GM12891 (cell line): ENCODE results near the gene SEC24D.
"Not testable (repeated sequence)": the region's sequence is repeated elsewhere in the genome, so short reads cannot be mapped to it uniquely, and the experiment has no call there.

Experiments
- POLR2A ChIP-seq: IDR thresholded peaks from 2 replicates; pipeline ENCODE4 v1.6.1; 2011; ENCODE audit warnings: low read depth, low read length, control low read depth
- POLR2AphosphoS5 ChIP-seq: IDR thresholded peaks from 2 replicates; pipeline ENCODE4 v1.6.1; 2011; ENCODE audit warnings: low read depth, low read length, control low read depth
- POU2F2 ChIP-seq: IDR thresholded peaks from 2 replicates; pipeline ENCODE4 v1.6.1; 2011; ENCODE audit warnings: low read depth, mild to moderate bottlenecking, control low read depth, low read length, moderate library complexity

DNA sequence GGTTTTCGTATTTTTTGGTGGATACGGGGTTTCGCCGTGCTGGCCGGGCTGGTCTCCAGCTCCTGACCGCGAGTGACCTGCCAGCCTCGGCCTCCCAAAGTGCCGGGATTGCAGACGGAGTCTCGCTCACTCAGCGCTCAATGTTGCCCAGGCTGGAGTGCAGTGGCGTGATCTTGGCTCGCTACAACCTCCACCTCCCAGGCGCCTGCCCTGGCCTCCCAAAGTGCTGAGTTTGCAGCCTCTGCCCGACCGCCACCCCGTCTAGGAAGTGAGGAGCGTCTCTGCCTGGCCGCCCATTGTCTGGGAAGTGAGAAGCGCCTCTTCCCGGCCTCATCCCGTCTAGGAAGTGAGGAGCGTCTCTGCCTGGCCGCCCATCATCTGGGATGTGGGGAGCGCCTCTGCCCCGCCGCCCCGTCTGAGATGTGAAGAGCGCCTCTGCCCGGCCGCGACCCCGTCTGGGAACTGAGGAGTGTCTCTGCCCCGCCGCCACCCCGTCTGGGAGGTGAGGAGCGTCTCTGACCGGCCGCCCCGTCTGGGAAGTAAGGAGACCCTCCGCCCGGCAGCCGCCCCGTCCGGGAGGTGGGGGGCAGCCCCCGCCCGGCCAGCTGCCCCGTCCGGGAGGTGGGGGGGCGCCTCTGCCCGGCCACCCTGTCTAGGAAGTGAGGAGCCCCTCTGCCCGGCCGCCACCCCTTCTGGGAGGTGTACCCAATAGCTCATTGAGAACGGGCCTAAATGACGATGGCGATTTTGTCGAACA, 44.1 kb downstream of the SEC24D start:
- not testable (repeated sequence) for TF ChIP-seq POLR2A, POU2F2, POLR2AphosphoS5
